HepG2 (cell line): Measurements from ENCODE around the gene FKBP8. TPM values are rescaled to one million over a fixed set of nuclear protein-coding genes. Genes with fewer than 3 reads are reported as not detected.

Source experiments
- ATF7-NPFF ChIP-seq: sonication (generic); formaldehyde crosslinking; IDR thresholded peaks from 2 replicates; pipeline ENCODE4 v1.8.1; 2023; ENCODE audit warnings: mild to moderate bottlenecking, low read depth, missing genetic modification reagents, moderate library complexity
- BORCS8-MEF2B ChIP-seq: sonication (generic); formaldehyde crosslinking; IDR thresholded peaks from 2 replicates; pipeline ENCODE4 v1.8.0; 2022; ENCODE audit warnings: mild to moderate bottlenecking, missing genetic modification reagents
- BRF2 ChIP-seq: sonication (generic); formaldehyde crosslinking; IDR thresholded peaks from 2 replicates; pipeline ENCODE4 v1.8.1; 2022; ENCODE audit warnings: mild to moderate bottlenecking, missing genetic modification reagents
- CSRNP1 ChIP-seq: sonication (generic); formaldehyde crosslinking; IDR thresholded peaks from 2 replicates; pipeline ENCODE4 v1.8.1; 2023; ENCODE audit warnings: mild to moderate bottlenecking, missing genetic modification reagents
- ELK4 ChIP-seq: sonication (generic); formaldehyde crosslinking; IDR thresholded peaks from 2 replicates; pipeline ENCODE4 v1.9.0; 2021; ENCODE audit warnings: missing genetic modification reagents, borderline replicate concordance
- GABPB1 ChIP-seq: IDR thresholded peaks from 2 replicates; pipeline ENCODE4 v1.6.1; 2016; ENCODE audit warnings: mild to moderate bottlenecking, missing genetic modification reagents, moderate library complexity, missing compliant biosample characterization
- GFI1 ChIP-seq: sonication (generic); formaldehyde crosslinking; IDR thresholded peaks from 2 replicates; pipeline ENCODE4 v1.5.0; 2020; ENCODE audit warnings: missing genetic modification reagents, mild to moderate bottlenecking, borderline replicate concordance
- MATR3 ChIP-seq: sonication (generic); formaldehyde crosslinking; IDR thresholded peaks from 2 replicates; pipeline ENCODE4 v1.4.0; 2020; ENCODE audit warnings: missing genetic modification reagents
- MAX ChIP-seq: IDR thresholded peaks from 2 replicates; pipeline ENCODE4 v1.6.1; 2012; ENCODE audit warnings: inconsistent platforms
- REPIN1 ChIP-seq: sonication (generic); formaldehyde crosslinking; IDR thresholded peaks from 2 replicates; pipeline ENCODE4 v1.8.0; 2022; ENCODE audit warnings: missing genetic modification reagents, low read depth, mild to moderate bottlenecking, borderline replicate concordance
- TRIM22 ChIP-seq: fragments of 450-650 bp; IDR thresholded peaks from 2 replicates; pipeline ENCODE4 v1.6.1; 2017
- ZNF619 ChIP-seq: sonication (generic); formaldehyde crosslinking; IDR thresholded peaks from 2 replicates; pipeline ENCODE4 v1.4.0; 2020; ENCODE audit warnings: mild to moderate bottlenecking, missing genetic modification reagents
- ZNF639 ChIP-seq: conservative IDR thresholded peaks from 2 replicates; pipeline ENCODE4 v1.6.1; 2018; ENCODE audit warnings: missing genetic modification reagents
- ZNF687 ChIP-seq: sonication (generic); formaldehyde crosslinking; IDR thresholded peaks from 2 replicates; pipeline ENCODE4 v1.5.1; 2020; ENCODE audit warnings: mild to moderate bottlenecking, missing genetic modification reagents, moderate library complexity
- ZNF720 ChIP-seq: sonication (generic); formaldehyde crosslinking; IDR thresholded peaks from 2 replicates; pipeline ENCODE4 v1.4.0; 2020; ENCODE audit warnings: missing genetic modification reagents
- ZNF775 ChIP-seq: sonication (generic); formaldehyde crosslinking; IDR thresholded peaks from 2 replicates; pipeline ENCODE4 v1.4.0; 2020; ENCODE audit warnings: missing genetic modification reagents, mild to moderate bottlenecking, moderate library complexity, borderline replicate concordance
- polyA plus RNA-seq, 8 experiments: library from polyadenylated mRNA; depleted of rRNA in 3 of 8; stranded (reverse) in 7 of 8; unstranded in 1 of 8; fragments of >200 nt; fragmentation: Illumina TruSeq in 4 of 8; extraction: Trizol in 4 of 8; gene quantifications; 2 replicates each; pipeline versions ENCODE4 v1.2.1 to v1.2.3, GENCODE V29; 2011 to 2016; ENCODE audit warnings: low read depth in 4 of 8, missing spikeins in 1 of 8, mixed read lengths in 1 of 8; ENCODE audit not compliant: insufficient read depth in 1 of 8
- total RNA-seq, 5 experiments: library from RNA; depleted of rRNA; stranded (reverse); fragments of >200 nt; fragmentation: Illumina TruSeq; extraction: Trizol; gene quantifications; 2 replicates each; pipeline ENCODE4 v1.2.3, GENCODE V29; 2016; ENCODE audit warnings: low read depth in 1 of 5

The FKBP8 gene
- total and polyA plus RNA-seq, 2 of the 13 experiments (the other 11 are each of a cell fraction or from before 2014, with no cell fraction given) = 81.7 to 93.9 TPM

- TF ChIP-seq ZNF687 (CRISPR knock-in tag) (peak; percentile 64), TRIM22 (no peak), ZNF639 (CRISPR knock-in tag) (no peak), MATR3 (no peak), BORCS8-MEF2B (no peak), ZNF775 (no peak), BRF2 (no peak), GABPB1 (no peak), GFI1 (CRISPR knock-in tag) (peak; percentile 76), REPIN1 (CRISPR knock-in tag) (no peak), MAX (peak; percentile 70), ZNF720 (CRISPR knock-in tag) (no peak), ZNF619 (CRISPR knock-in tag) (no peak), ATF7-NPFF (CRISPR knock-in tag) (no peak), ELK4 (no peak), CSRNP1 (CRISPR knock-in tag) (no peak)
Measured at GRCh38 chr19:18507727-18508440, 35.5 kb downstream of the FKBP8 start (continued).
